ENCODE results near the gene SLC34A1. TPM values are rescaled to one million over a fixed set of nuclear protein-coding genes. Genes with fewer than 3 reads are reported as not detected.

The SLC34A1 gene
- total RNA-seq, 1 experiment from 2014 or later, result not detected

DNA sequence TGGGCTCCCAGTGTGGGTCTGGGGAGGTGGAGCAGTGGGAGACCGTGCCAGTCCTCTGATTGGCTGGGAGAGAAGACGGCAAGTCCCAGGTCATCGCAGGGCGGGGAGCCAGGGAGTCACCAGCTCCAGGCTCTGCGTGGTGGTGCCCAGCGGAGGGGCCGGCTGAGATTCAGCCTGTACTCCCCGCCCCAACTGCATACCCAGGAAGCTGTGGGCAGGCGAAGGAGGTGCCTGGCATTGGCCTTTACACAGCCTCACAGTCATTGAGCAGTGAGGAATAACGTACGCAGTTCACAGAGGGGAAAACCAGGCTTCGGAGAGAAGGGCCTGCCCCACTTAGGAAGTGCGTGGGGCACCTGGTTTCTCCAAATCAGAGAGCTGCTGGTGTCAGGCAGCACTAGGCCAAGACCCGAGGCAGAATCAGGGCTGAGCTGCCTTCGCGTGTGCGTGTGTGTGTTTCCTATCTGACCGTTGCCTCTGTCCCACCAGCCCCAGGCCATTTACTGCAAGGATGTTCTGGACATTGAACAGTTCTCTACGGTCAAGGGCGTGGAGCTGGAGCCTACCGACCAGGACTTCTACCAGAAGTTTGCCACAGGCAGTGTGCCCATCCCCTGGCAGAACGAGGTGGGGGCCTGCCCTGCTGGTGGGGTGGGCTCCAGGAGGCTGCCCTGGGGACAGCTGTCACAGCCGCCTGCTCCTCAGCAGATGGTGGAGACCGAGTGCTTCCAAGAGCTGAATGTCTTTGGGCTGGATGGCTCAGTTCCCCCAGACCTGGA lies 56.2 kb downstream of the SLC34A1 start:
- Histone ChIP-seq H3K9me3 (ENCODE audit: low read depth, low read length, poor library complexity, severe bottlenecking) (no peaks in the 10 kb centered on the region), H3K27me3 (replicated peaks; ENCODE audit: insufficient read depth, low read depth, low read length, poor library complexity) (no peaks in the 10 kb centered on the region), H3K36me3 (ENCODE audit: insufficient read depth, low read length, poor library complexity, severe bottlenecking) (peaks cover 4% of the 10 kb centered on the region), H3K4me3 (ENCODE audit: low read depth, low read length, poor library complexity, severe bottlenecking) (no peak overlapping the region), H3K4me1 (ENCODE audit: insufficient read depth, low read length, poor library complexity, severe bottlenecking) (no peaks in the 10 kb centered on the region), H3K27ac (ENCODE audit: low read depth, low read length, poor library complexity, severe bottlenecking) (no peak overlapping the region)
- intact Hi-C loops (cut with micrococcal nuclease; ENCODE audit: unreplicated experiment), result no loop called here
- CTCF ChIA-PET, result no interaction called here
- no TSS peak for BruUV-seq (replicated peaks)
- TF ChIP-seq, protein P1, sequence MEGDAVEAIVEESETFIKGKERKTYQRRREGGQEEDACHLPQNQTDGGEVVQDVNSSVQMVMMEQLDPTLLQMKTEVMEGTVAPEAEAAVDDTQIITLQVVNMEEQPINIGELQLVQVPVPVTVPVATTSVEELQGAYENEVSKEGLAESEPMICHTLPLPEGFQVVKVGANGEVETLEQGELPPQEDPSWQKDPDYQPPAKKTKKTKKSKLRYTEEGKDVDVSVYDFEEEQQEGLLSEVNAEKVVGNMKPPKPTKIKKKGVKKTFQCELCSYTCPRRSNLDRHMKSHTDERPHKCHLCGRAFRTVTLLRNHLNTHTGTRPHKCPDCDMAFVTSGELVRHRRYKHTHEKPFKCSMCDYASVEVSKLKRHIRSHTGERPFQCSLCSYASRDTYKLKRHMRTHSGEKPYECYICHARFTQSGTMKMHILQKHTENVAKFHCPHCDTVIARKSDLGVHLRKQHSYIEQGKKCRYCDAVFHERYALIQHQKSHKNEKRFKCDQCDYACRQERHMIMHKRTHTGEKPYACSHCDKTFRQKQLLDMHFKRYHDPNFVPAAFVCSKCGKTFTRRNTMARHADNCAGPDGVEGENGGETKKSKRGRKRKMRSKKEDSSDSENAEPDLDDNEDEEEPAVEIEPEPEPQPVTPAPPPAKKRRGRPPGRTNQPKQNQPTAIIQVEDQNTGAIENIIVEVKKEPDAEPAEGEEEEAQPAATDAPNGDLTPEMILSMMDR (conservative IDR thresholded peaks at IDR 0.05; ENCODE audit: low read depth, low read length), result no peak
- TF ChIP-seq EZH2 (IDR thresholded peaks at IDR 0.05; ENCODE audit: borderline replicate concordance, low read depth, low read length, poor library complexity, severe bottlenecking), result no peak
- DNase-seq (ENCODE audit: low spot score), result no peak
- POLR2A ChIA-PET (ENCODE audit: low non-redundant PET), result no interaction called here

DNA sequence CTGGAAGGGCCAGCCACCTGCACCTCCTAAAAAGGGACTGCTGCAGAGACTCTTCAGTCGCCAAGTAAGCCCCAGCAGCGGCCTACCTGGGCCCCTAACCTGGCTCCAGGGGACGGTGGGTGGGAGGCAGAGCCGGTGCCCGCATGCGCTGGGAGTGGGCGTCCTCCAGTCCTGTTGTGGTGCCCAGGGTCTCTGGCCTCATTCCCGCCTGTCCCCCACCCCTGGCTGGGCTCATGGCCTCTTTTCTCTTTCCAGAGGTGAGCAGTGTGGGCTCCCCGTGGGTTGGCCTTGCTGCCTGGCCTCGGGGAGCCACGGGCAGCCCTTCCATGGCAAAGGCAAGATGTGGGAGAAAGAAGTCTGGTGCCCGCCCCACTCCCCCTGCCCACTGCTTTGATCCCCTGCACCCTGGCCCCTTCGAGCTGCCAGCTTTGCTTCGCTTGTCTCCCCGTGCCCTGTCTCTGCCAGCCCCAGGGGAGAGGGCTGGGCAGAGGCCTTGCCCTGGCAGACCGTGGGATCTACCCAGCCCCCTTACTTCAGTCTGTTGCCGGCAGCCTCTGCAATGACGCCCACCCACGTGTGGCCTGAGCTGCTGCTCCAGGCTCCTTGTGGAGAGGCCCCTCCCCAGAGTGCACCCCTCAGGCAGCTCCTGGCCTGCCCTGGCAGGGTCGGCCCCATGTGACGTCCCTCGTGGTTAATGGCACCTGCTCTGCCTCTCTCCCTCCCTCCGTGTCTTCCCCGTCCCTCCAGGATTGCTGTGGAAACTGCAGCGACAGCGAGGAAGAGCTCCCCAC lies 57.0 kb downstream of the SLC34A1 start:
- H3K4me1 ChIP-seq (ENCODE audit: insufficient read depth, low read length, poor library complexity, severe bottlenecking), result peaks cover 3% of the 10 kb centered on the region
- TF ChIP-seq, protein P1 (conservative IDR thresholded peaks at IDR 0.05; ENCODE audit: low read depth, low read length), result no peak
- no peak for TF ChIP-seq EZH2 (IDR thresholded peaks at IDR 0.05; ENCODE audit: borderline replicate concordance, low read depth, low read length, poor library complexity, severe bottlenecking)
- CTCF ChIA-PET, result interaction anchor here (0.8 kb wide), 1 partner anchor 50 kb away, joined by 3 read pairs; no protein-coding TSS in a partner anchor
- H3K27me3 ChIP-seq (replicated peaks; ENCODE audit: insufficient read depth, low read depth, low read length, poor library complexity), result no peaks in the 10 kb centered on the region
- no TSS peak for BruUV-seq (replicated peaks)
- POLR2A ChIA-PET (ENCODE audit: low non-redundant PET), result no interaction called here
- H3K9me3 ChIP-seq (ENCODE audit: low read depth, low read length, poor library complexity, severe bottlenecking), result no peaks in the 10 kb centered on the region
- no peak for DNase-seq (ENCODE audit: low spot score)
- no peaks in the 10 kb centered on the region for H3K36me3 ChIP-seq (ENCODE audit: insufficient read depth, low read length, poor library complexity, severe bottlenecking)
- H3K4me3 ChIP-seq (ENCODE audit: low read depth, low read length, poor library complexity, severe bottlenecking), result no peak overlapping the region
- no peak overlapping the region for H3K27ac ChIP-seq (ENCODE audit: low read depth, low read length, poor library complexity, severe bottlenecking)
- intact Hi-C loops (cut with micrococcal nuclease; ENCODE audit: unreplicated experiment), result no loop called here

DNA sequence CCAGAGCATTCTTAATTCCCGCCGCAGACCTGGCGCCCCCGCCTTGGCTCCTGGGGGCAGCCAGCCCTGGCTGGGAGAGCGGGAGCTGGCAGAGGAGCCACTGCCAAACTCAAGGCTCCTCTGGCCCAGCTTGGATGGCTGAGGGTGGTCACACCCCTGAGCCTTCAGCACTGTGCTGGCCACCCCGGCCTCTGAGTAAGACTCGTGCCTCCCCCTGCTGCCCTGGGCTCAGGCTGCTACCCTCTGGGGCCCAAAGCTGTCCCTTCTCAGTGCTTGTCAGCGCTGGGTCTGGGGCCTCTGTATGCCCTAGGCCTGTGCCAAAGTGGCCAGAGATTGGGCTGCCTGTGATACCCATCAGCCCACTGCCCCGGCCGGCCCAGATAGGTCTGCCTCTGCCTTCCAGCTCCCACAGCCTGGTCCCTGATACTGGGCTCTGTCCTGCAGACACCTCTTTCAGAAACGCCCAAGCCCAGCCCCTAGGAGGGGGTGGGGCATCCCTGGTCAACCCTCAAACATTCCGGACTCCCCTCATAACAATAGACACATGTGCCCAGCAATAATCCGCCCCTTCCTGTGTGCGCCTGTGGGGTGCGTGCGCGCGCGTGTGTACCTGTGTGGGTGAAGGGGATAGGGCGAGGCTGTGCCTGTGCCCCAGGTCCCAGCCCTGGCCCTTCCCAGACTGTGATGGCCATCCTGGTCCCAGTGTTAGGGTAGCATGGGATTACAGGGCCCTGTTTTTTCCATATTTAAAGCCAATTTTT lies 58.0 kb downstream of the SLC34A1 start:
- DNase-seq (ENCODE audit: low spot score), result no peak
- no peaks in the 10 kb centered on the region for H3K9me3 ChIP-seq (ENCODE audit: low read depth, low read length, poor library complexity, severe bottlenecking)
- H3K36me3 ChIP-seq (ENCODE audit: insufficient read depth, low read length, poor library complexity, severe bottlenecking), result no peaks in the 10 kb centered on the region
- ChIA-PET POLR2A (ENCODE audit: low non-redundant PET) (no interaction called here), CTCF (interaction anchor here (0.8 kb wide), 1 partner anchor 51 kb away, joined by 3 read pairs; no protein-coding TSS in a partner anchor)
- no peak overlapping the region for H3K4me3 ChIP-seq (ENCODE audit: low read depth, low read length, poor library complexity, severe bottlenecking)
- H3K4me1 ChIP-seq (ENCODE audit: insufficient read depth, low read length, poor library complexity, severe bottlenecking), result peaks cover 4% of the 10 kb centered on the region
- TF ChIP-seq EZH2 (IDR thresholded peaks at IDR 0.05; ENCODE audit: borderline replicate concordance, low read depth, low read length, poor library complexity, severe bottlenecking), result no peak
- TF ChIP-seq, protein P1 (conservative IDR thresholded peaks at IDR 0.05; ENCODE audit: low read depth, low read length), result no peak
- no TSS peak for BruUV-seq (replicated peaks)
- no peaks in the 10 kb centered on the region for H3K27me3 ChIP-seq (replicated peaks; ENCODE audit: insufficient read depth, low read depth, low read length, poor library complexity)
- no peak overlapping the region for H3K27ac ChIP-seq (ENCODE audit: low read depth, low read length, poor library complexity, severe bottlenecking)
- intact Hi-C loops (cut with micrococcal nuclease; ENCODE audit: unreplicated experiment), result no loop called here

Data from A673 (cell line).